SK-N-SH (cell line): ENCODE results near the gene ARID4B. TPM values are rescaled to one million over a fixed set of nuclear protein-coding genes. Genes with fewer than 3 reads are reported as not detected.

Experiments used
- CTCF ChIA-PET: fragments of 300-600, 350-600 bp; formaldehyde crosslinking; extraction: SDS; loops from one replicate; lab custom pipeline; 2021; lab: Yijun Ruan, JAX
- POLR2A ChIA-PET: fragments of 350-600 bp; sonication (Branson Sonifier 250); formaldehyde crosslinking; extraction: SDS; loops from one replicate; lab custom pipeline; 2020; ENCODE audit warnings: antibody characterized with exemption, inconsistent platforms; lab: Yijun Ruan, JAX
- DNase-seq: peaks from one replicate; pipeline ENCODE4 v3.0.0; 2012
- H2AFZ ChIP-seq: fragments of 200-600 bp; sonication (generic); 2 replicates; pipeline ENCODE4 v1.8.1; 2016; ENCODE audit warnings: antibody characterized with exemption, mild to moderate bottlenecking, low read depth
- H3F3A ChIP-seq: fragments of 200-600 bp; sonication (generic); replicated peaks from 2 replicates; pipeline ENCODE3; 2016; ENCODE audit warnings: antibody characterized with exemption, mild to moderate bottlenecking; ENCODE audit not compliant: insufficient read depth
- H3K27ac ChIP-seq, 2 experiments: fragments of 200-500 bp in 1 of 2; fragments of 200-600 bp in 1 of 2; sonication (Bioruptor generic) in 1 of 2; sonication (generic), shearing (Covaris generic) in 1 of 2; 2 replicates each; pipeline versions ENCODE4 v1.5.1 to v1.6.1; 2014 to 2016; ENCODE audit warnings: low read depth in 2 of 2, inconsistent platforms in 1 of 2, low read length in 1 of 2, mild to moderate bottlenecking in 1 of 2, mixed read lengths in 1 of 2
- H3K27me3 ChIP-seq: fragments of 200-600 bp; sonication (generic), shearing (Covaris generic); 2 replicates; pipeline ENCODE4 v1.6.1; 2016; ENCODE audit warnings: mixed run types; ENCODE audit not compliant: insufficient read depth
- H3K36me3 ChIP-seq, 2 experiments: fragments of 200-500 bp in 1 of 2; fragments of 200-600 bp in 1 of 2; sonication (Bioruptor generic) in 1 of 2; sonication (generic) in 1 of 2; replicated peaks in 1 of 2; 2 replicates each; pipeline versions ENCODE3 to v1.5.1; 2014 to 2016; ENCODE audit warnings: low read length in 1 of 2, mild to moderate bottlenecking in 1 of 2; ENCODE audit not compliant: insufficient read depth in 2 of 2, control insufficient read depth in 1 of 2
- H3K4me1 ChIP-seq, 2 experiments: fragments of 200-500 bp in 1 of 2; fragments of 200-600 bp in 1 of 2; sonication (Bioruptor generic) in 1 of 2; sonication (generic), shearing (Covaris generic) in 1 of 2; 2 replicates each; pipeline versions ENCODE4 v1.5.1 to v1.6.1; 2014 to 2016; ENCODE audit warnings: low read depth in 1 of 2, low read length in 1 of 2, mixed run types in 1 of 2; ENCODE audit not compliant: insufficient read depth in 2 of 2, control insufficient read depth in 1 of 2
- H3K4me2 ChIP-seq: fragments of 200-600 bp; sonication (generic), shearing (Covaris generic); 2 replicates; pipeline ENCODE4 v1.6.1; 2017; ENCODE audit warnings: mixed run types
- H3K4me3 ChIP-seq, 2 experiments: fragments of 200-500 bp in 1 of 2; fragments of 200-600 bp in 1 of 2; sonication (Bioruptor generic) in 1 of 2; sonication (generic), shearing (Covaris generic) in 1 of 2; 2 replicates each; pipeline versions ENCODE4 v1.5.1 to v1.8.1; 2014 to 2016; ENCODE audit warnings: low read depth in 2 of 2, inconsistent platforms in 1 of 2, low read length in 1 of 2, mild to moderate bottlenecking in 1 of 2, mixed read lengths in 1 of 2, moderate library complexity in 1 of 2
- H3K79me2 ChIP-seq: fragments of 200-600 bp; sonication (generic); 2 replicates; pipeline ENCODE4 v1.8.1; 2017; ENCODE audit warnings: mild to moderate bottlenecking; ENCODE audit not compliant: insufficient read depth
- H3K9ac ChIP-seq: fragments of 200-600 bp; sonication (generic); 2 replicates; pipeline ENCODE4 v1.6.1; 2017; ENCODE audit warnings: mixed run types
- H3K9me2 ChIP-seq: fragments of 200-600 bp; sonication (generic); 2 replicates; pipeline ENCODE4 v1.6.1; 2017; ENCODE audit warnings: mixed run types
- H3K9me3 ChIP-seq: fragments of 200-600 bp; sonication (generic); 2 replicates; pipeline ENCODE4 v1.6.1; 2017; ENCODE audit warnings: mixed run types, mild to moderate bottlenecking, moderate library complexity
- H4K20me1 ChIP-seq: fragments of 200-600 bp; sonication (generic); 2 replicates; pipeline ENCODE4 v1.6.1; 2017; ENCODE audit warnings: mild to moderate bottlenecking, mixed run types; ENCODE audit not compliant: insufficient read depth
- CHD2 ChIP-seq: fragments of 150-350 bp; IDR thresholded peaks from 2 replicates; pipeline ENCODE4 v1.6.1; 2018; ENCODE audit warnings: low read length; ENCODE audit not compliant: partially characterized antibody
- CTCF ChIP-seq: fragments of 200-600 bp; sonication (generic); IDR thresholded peaks from 2 replicates; pipeline ENCODE4 v1.6.1; 2017; ENCODE audit warnings: antibody characterized with exemption, mild to moderate bottlenecking, moderate library complexity
- RAD21 ChIP-seq: IDR thresholded peaks from 2 replicates; pipeline ENCODE4 v1.6.1; 2012; ENCODE audit warnings: mild to moderate bottlenecking, low read length
- RCOR1 ChIP-seq: fragments of 150-350 bp; IDR thresholded peaks from 2 replicates; pipeline ENCODE4 v1.6.1; 2017; ENCODE audit warnings: antibody characterized with exemption, low read length
- ZBTB33 ChIP-seq: IDR thresholded peaks from 2 replicates; pipeline ENCODE4 v1.4.0; 2012; ENCODE audit warnings: low read depth, borderline replicate concordance
- WGBS: methylation state at CpG from one replicate; pipeline ENCODE4 v1.1.6; 2017; ENCODE audit warnings: low lambda C conversion rate; 5-methylcytosine and 5-hydroxymethylcytosine counted together
- polyA plus RNA-seq, 3 experiments: library from polyadenylated mRNA; depleted of rRNA; stranded (reverse); fragments of >200 nt; gene quantifications; 2 replicates each; pipeline ENCODE4 v1.2.3, GENCODE V29; 2012
- TF ChIP-seq, protein P1 (sequence below): IDR thresholded peaks from 2 replicates; pipeline ENCODE4; 2012

Gene ARID4B
- polyA plus RNA-seq, 1 of the 3 experiments (the other 2 are of a cell fraction) = 4.4 TPM

- CTCF ChIA-PET = no interaction called here
- TF ChIP-seq CHD2 = no peak
- TF ChIP-seq RCOR1 = no peak
- TF ChIP-seq, protein P1, sequence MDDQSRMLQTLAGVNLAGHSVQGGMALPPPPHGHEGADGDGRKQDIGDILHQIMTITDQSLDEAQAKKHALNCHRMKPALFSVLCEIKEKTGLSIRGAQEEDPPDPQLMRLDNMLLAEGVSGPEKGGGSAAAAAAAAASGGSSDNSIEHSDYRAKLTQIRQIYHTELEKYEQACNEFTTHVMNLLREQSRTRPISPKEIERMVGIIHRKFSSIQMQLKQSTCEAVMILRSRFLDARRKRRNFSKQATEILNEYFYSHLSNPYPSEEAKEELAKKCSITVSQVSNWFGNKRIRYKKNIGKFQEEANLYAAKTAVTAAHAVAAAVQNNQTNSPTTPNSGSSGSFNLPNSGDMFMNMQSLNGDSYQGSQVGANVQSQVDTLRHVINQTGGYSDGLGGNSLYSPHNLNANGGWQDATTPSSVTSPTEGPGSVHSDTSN = no peak
- no peak for TF ChIP-seq ZBTB33
- no peak for TF ChIP-seq CTCF
- H3K9me3 ChIP-seq = no peaks in the 10 kb centered on the region
- WGBS = 97% methylated on average over 5 of the region's 5 CpGs
- POLR2A ChIA-PET = no interaction called here
- peaks cover 10 to 26% of the 10 kb centered on the region in 2 experiments for H3K36me3 ChIP-seq
- no peak overlapping the region for H3K27ac ChIP-seq
- H3K9me2 ChIP-seq = no peaks in the 10 kb centered on the region
- no peak overlapping the region for H3K4me3 ChIP-seq
- H3K79me2 ChIP-seq = no peaks in the 10 kb centered on the region
- no peaks in the 10 kb centered on the region for H3K4me1 ChIP-seq
- no peaks in the 10 kb centered on the region for H3K27me3 ChIP-seq
- H2AFZ ChIP-seq = no peak overlapping the region
- no peak overlapping the region for H3K9ac ChIP-seq
- DNase-seq = no peak
- no peaks in the 10 kb centered on the region for H4K20me1 ChIP-seq
- no peaks in the 10 kb centered on the region for H3F3A ChIP-seq
- no peak overlapping the region for H3K4me2 ChIP-seq
Observed at GRCh38 chr1:235343726-235344125, 15.7 kb upstream of the ARID4B start.

DNA sequence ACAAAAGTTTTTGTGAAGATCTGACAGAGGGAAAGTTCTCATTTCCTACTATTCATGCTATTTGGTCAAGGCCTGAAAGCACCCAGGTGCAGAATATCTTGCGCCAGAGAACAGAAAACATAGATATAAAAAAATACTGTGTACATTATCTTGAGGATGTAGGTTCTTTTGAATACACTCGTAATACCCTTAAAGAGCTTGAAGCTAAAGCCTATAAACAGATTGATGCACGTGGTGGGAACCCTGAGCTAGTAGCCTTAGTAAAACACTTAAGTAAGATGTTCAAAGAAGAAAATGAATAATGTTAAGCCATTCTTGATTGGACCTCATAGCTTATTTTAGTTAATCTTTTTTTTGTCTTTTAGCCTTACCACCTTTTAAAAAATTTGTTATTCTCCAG is 14.5 kb upstream of the ARID4B start:
- no peaks in the 10 kb centered on the region for H3K27me3 ChIP-seq
- no peak overlapping the region for H3K9ac ChIP-seq
- H3K4me2 ChIP-seq = no peak overlapping the region
- H3K9me3 ChIP-seq = no peaks in the 10 kb centered on the region
- no peak for DNase-seq
- H3F3A ChIP-seq = no peaks in the 10 kb centered on the region
- H3K4me3 ChIP-seq = no peak overlapping the region
- no peak overlapping the region for H3K27ac ChIP-seq
- WGBS = 93% methylated on average over 3 of the region's 3 CpGs
- peaks cover 8% of the 10 kb centered on the region for H3K79me2 ChIP-seq
- H3K4me1 ChIP-seq = no peaks in the 10 kb centered on the region
- ChIA-PET CTCF (no interaction called here), POLR2A (no interaction called here)
- no peak overlapping the region for H2AFZ ChIP-seq
- H3K36me3 ChIP-seq = peaks cover 14 to 29% of the 10 kb centered on the region in 2 experiments
- TF ChIP-seq CHD2 = no peak
- TF ChIP-seq RAD21 = no peak
- H3K9me2 ChIP-seq = no peaks in the 10 kb centered on the region
- H4K20me1 ChIP-seq = no peaks in the 10 kb centered on the region
